HL-60 (cell line): ENCODE data around the gene TNC.
A peak's percentile ranks its signal among the peaks of the same experiment; 100 is the strongest.

Experiments
- DNase-seq, 2 experiments: peaks; one replicate each; pipeline ENCODE4 v3.0.0-alpha.2; 2010 to 2020; ENCODE audit warnings: low read depth in 1 of 2, low spot score in 1 of 2
- H3K27ac ChIP-seq: fragments of 250-450 bp; sonication (Bioruptor Pico); replicated peaks from 2 replicates; pipeline ENCODE4 v1.5.1; 2020; ENCODE audit warnings: mild to moderate bottlenecking, moderate library complexity
- H3K27me3 ChIP-seq: fragments of 250-450 bp; sonication (Bioruptor Pico); 2 replicates; pipeline ENCODE4 v1.5.1; 2021; ENCODE audit warnings: mild to moderate bottlenecking, moderate library complexity; ENCODE audit not compliant: insufficient read depth, poor library complexity, severe bottlenecking
- H3K4me3 ChIP-seq: replicated peaks from 2 replicates; pipeline ENCODE4 v1.5.1; 2011; ENCODE audit warnings: mild to moderate bottlenecking, control low read depth, low read length; ENCODE audit not compliant: insufficient read depth
- CTCF ChIP-seq: IDR thresholded peaks from one replicate; pipeline ENCODE4 v1.5.1; 2011; ENCODE audit warnings: low read length, control low read depth, inconsistent platforms; ENCODE audit not compliant: insufficient read depth
- GABPA ChIP-seq: IDR thresholded peaks from 2 replicates; pipeline ENCODE4 v1.6.1; 2012; ENCODE audit warnings: low read depth
- POLR2AphosphoS5 ChIP-seq: IDR thresholded peaks from 2 replicates; pipeline ENCODE4 v1.6.1; 2012; ENCODE audit warnings: low read depth
- REST ChIP-seq: IDR thresholded peaks from 2 replicates; pipeline ENCODE4 v1.6.1; 2012; ENCODE audit warnings: low read depth; ENCODE audit not compliant: insufficient replicate concordance
- SPI1 ChIP-seq: IDR thresholded peaks from 2 replicates; pipeline ENCODE4 v1.6.1; 2012; ENCODE audit warnings: low read depth, mild to moderate bottlenecking, borderline replicate concordance

Gene TNC

GRCh38 chr9:114995681-114996221 lies 122.2 kb downstream of the TNC start:
- H3K4me3 ChIP-seq, result no peak overlapping the region
- no peaks in the 10 kb centered on the region for H3K27me3 ChIP-seq
- peak overlapping the region; percentile 21; the same call in 1 of the 2 replicates for H3K27ac ChIP-seq
- TF ChIP-seq POLR2AphosphoS5 (no peak), SPI1 (peak; percentile 85), REST (no peak)
- DNase-seq, result peak; percentile 45 to 75

DNA sequence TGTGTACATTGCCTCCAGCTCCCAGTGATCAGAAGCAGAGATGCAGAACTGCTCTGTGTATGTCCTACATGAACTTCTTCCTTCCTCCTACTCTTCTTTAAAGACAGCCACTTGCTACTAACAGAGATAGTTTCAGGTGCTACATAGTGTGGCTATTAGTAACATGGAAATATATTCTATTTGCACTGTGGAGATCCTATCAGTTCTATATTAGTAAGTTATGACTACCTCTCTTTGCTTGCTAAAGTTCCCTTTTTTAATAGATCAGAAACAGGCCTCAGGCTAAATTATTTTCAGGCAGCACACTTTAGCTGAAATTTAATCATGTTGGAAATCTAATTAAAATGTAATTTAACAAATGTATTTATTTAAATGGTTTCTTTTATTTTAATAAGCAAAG lies 123.2 kb downstream of the TNC start:
- DNase-seq, result no peak
- Histone ChIP-seq H3K27me3 (no peaks in the 10 kb centered on the region), H3K4me3 (no peak overlapping the region), H3K27ac (no peak overlapping the region)
- TF ChIP-seq SPI1, result no peak
- TF ChIP-seq GABPA, result no peak
- no peak for TF ChIP-seq REST
- no peak for TF ChIP-seq CTCF
- no peak for TF ChIP-seq POLR2AphosphoS5

DNA sequence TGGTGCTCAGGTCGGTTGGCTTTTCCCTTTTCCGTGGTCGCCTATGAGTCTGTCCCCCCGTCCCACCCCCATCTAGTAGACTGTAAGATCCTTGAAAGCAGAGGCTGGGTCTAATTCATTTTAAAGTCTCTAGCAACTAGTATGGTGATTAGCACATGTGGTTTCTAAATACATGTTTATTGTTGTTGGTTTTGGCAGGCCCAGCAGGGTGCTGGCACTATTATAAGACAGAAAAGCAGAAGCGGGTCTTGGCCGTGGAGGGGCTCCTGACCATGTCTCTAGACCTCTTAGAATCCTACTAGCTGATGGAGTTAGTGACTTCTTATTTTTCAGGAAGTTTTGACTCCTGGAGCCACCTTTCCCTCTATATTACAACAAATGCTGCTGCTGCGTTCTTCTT lies 126.1 kb downstream of the TNC start:
- no peak overlapping the region for H3K4me3 ChIP-seq
- no peak for DNase-seq
- H3K27ac ChIP-seq, result no peak overlapping the region

More for the DNA sequence above, 126.1 kb downstream of the TNC start:
- TF ChIP-seq SPI1 (no peak), REST (no peak), CTCF (no peak)
- no peaks in the 10 kb centered on the region for H3K27me3 ChIP-seq
